GM18951 (cell line): Measurements from ENCODE around the gene PLEKHF1.
"Not testable (repeated sequence)": the region's sequence is repeated elsewhere in the genome, so short reads cannot be mapped to it uniquely, and the experiment has no call there.

ENCODE experiments used
- POLR2A ChIP-seq: IDR thresholded peaks from 4 replicates; pipeline ENCODE4 v1.6.1; 2011; ENCODE audit warnings: mild to moderate bottlenecking; ENCODE audit not compliant: insufficient read length, insufficient read depth; ENCODE audit errors: extremely low read depth
- in situ Hi-C: fragments of 300-500 bp; cut with MboI; formaldehyde crosslinking; loops from one replicate; pipeline ENCODE4 v1.12.0; 2022; ENCODE audit warnings: low sequenced_read_pairs, mixed read lengths, inconsistent platforms; ENCODE audit not compliant: unreplicated experiment

The PLEKHF1 gene

DNA sequence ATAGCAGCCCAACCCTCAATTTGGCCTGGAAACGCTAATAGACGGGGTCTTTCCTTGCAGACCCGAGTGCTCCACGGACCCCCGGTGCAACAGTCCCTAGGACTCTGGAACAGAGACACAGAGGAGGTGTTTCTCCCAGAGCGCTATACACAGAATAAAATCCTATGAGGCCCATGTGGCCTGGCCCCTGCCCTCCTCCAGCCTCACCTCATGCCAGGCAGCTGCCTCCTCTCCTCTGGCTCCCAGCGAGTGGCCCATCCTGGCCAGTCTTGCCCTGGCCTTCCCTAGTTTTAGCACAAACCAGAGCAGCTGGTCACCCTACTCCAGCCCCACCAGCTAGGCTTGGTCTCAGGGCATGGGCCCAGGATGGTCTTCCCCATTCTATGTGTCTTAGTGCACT lies 38.9 kb upstream of the PLEKHF1 start:
- in situ Hi-C loops: no loop called here
- no peak for TF ChIP-seq POLR2A

DNA sequence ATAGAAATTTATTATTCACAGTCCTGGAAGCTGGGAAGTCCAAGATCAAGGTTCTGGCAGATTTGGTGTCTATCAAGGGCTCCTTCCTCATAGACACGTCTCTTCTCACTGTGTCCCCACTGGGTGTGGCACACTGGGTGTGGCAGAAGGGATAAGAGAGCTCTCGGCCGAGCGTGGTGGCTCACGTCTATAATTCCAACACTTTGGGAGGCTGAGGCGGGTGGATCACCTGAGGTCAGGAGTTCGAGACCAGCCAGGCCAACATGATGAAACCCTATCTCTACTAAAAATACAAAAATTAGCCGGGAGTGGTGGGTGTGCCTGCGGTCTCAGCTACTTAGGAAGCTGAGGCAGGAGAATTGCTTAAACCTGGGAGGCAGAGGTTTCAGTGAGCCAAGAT lies 38.4 kb upstream of the PLEKHF1 start:
- in situ Hi-C loops: not testable (repeated sequence)

DNA sequence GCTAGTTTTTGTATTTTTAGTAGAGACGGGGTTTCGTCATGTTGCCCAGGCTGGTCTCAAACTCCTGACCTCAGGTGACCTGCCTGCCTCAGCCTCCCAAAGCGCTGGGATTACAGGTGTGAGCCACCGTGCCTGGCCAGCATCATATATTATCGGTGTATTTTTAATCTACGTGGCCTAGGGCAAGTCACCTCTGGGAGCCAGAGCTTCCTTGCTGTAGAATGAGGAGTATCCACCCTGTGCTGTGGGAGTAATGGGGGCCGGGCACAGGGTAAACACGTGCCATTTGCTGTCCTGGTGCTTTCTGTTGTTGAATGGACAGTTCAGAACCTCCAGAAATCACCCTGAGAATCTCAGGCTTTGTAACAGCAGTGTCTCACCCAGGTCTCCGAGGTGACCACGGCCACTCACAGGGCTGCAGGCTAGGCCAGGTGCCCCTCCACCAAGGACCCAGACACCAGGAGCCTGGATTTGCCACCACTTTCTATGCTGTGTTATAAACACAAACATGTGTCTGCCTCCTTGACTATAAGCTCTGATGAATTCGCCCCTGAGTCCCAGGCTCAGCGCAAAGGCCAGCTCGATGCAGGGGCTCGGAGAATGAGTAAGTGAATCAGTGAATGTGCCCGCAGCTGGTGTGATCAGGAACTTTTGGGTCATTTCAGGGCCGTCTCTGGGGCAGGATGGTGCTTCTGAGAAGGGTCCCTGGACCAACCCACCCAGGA lies 36.4 kb upstream of the PLEKHF1 start:
- in situ Hi-C loops: no loop called here
- no peak for TF ChIP-seq POLR2A

GRCh38 chr19:29629836-29630534 lies 35.3 kb upstream of the PLEKHF1 start:
- in situ Hi-C loops: no loop called here
- TF ChIP-seq POLR2A: no peak

DNA sequence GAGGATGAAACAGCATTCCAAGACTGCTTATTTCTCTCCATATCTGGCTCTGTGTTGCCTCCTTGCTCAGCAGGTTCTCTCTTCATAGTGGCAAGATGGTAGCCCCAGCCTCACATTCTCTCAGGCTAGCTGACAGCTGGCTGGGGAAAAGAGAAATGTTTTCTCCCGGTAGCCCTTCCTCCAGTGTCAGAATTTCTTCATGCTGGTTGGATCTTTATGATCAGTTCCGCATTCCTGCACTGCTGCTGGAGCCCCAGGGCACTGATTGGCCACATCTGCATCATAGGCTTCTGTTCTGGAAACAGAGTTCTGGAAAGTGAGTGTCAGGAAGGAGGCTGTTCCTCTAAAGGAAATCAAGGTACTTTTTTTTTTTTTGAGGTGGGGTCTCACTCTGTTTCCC lies 34.6 kb upstream of the PLEKHF1 start:
- in situ Hi-C loops: no loop called here
- TF ChIP-seq POLR2A: no peak

DNA sequence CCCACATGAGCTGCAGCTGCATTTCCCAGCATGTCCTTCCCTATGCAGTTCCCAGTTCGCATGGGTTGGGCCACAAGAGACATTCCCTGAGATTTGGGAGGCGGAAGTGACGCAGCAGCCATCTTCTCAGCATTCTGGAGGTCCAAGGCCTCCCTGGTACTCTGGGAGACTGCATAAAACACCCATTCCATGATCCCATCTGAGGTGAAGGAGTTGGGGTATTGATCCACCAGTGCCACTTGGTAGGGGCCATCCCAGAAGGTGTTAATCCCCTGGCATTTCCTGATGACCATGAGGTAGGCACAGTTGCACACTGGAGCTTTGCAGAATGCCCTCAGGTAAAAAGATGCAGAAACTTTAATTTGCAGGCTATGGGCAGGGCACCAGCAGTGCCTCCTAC lies 33.8 kb upstream of the PLEKHF1 start:
- in situ Hi-C loops: no loop called here
- no peak for TF ChIP-seq POLR2A

DNA sequence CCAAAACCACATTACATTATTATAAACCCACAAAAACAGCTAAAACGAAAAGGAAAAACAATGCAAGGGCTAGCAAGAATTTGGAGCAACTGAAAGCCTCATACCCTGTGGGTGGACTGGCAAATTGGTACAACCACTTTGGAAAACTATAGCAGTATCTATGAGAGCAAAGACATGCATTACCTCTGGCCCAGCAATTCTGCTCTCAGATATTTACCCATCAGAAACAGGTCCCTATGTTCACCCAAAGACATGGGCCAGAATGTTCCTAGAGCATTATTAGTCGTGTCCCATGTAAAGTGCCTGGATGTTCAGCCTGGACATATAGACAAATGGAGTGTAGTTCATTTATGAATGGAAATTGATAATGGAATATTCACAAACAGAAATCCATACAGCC lies 31.3 kb upstream of the PLEKHF1 start:
- in situ Hi-C loops: no loop called here
- no peak for TF ChIP-seq POLR2A

- in situ Hi-C loops: no loop called here
- no peak for TF ChIP-seq POLR2A
Measured at GRCh38 chr19:29634423-29635130, 30.7 kb upstream of the PLEKHF1 start.

- no peak for TF ChIP-seq POLR2A
Measured at GRCh38 chr19:29635963-29636362, 29.3 kb upstream of the PLEKHF1 start.

GRCh38 chr19:29636553-29637360 lies 28.5 kb upstream of the PLEKHF1 start:
- TF ChIP-seq POLR2A: no peak

More at GRCh38 chr19:29635963-29636362, 29.3 kb upstream of the PLEKHF1 start:
- in situ Hi-C loops: no loop called here

GRCh38 chr19:29639086-29639485 lies 26.2 kb upstream of the PLEKHF1 start:
- in situ Hi-C loops: no loop called here
- no peak for TF ChIP-seq POLR2A

More at GRCh38 chr19:29636553-29637360, 28.5 kb upstream of the PLEKHF1 start:
- in situ Hi-C loops: no loop called here

DNA sequence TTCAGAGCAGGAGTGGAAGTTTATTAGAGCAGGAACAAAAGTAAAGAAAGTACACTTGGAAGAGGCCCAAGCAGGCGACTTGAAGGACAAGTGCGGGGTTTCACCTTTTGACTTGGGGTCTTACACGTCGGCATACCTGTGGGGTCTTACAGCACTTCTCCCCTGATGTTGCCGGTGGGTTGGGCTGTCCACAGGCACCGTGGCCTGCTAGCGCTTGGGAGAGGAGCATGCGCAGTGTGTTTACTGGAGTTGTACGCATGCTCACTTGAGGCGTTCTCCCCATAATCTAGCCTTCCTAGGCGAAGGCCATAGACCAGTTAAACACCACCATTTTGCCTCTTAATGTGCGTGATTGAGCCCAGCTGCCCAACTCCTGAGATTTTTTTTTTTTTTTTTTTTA lies 25.0 kb upstream of the PLEKHF1 start:
- in situ Hi-C loops: no loop called here
- TF ChIP-seq POLR2A: no peak

- in situ Hi-C loops: no loop called here
Measured at GRCh38 chr19:29641597-29641996, 23.7 kb upstream of the PLEKHF1 start.

More at GRCh38 chr19:29641597-29641996, 23.7 kb upstream of the PLEKHF1 start:
- TF ChIP-seq POLR2A: no peak
